GM12878 (cell line): ENCODE data around the gene KCNIP3. TPM values are rescaled to one million over a fixed set of nuclear protein-coding genes. Genes with fewer than 3 reads are reported as not detected.

ENCODE experiments used
- ATAC-seq: fragments of 200-7000 bp; cut with Tn5 transposase; 3 replicates; pipeline ENCODE4 v1.9.1; 2020; ENCODE audit warnings: mild to moderate bottlenecking, moderate library complexity
- BruUV-seq: library from RNA; stranded (reverse); fragments of 400-500 nt; replicated peaks from 2 replicates; lab custom pipeline; 2021; lab: Mats Ljungman, UMichigan
- CTCF ChIA-PET: fragments of 300-600 bp; sonication (Branson Sonifier 250); formaldehyde crosslinking; extraction: SDS; loops from one replicate; lab custom pipeline; 2021; ENCODE audit warnings: inconsistent platforms; lab: Yijun Ruan, JAX
- POLR2A ChIA-PET: fragments of 350-600 bp; formaldehyde crosslinking; extraction: SDS; loops from one replicate; lab custom pipeline; 2021; ENCODE audit warnings: inconsistent platforms; lab: Charles Lee
- RAD21 ChIA-PET: fragments of 300-600 bp; sonication (Branson Sonifier 250); formaldehyde crosslinking; loops from one replicate; lab custom pipeline; 2023; ENCODE audit warnings: antibody characterized with exemption; ENCODE audit not compliant: unreplicated experiment; lab: Charles Lee
- SMC1A ChIA-PET: fragments of 300-600 bp; sonication (Branson Sonifier 250); formaldehyde crosslinking; loops from one replicate; lab custom pipeline; 2023; ENCODE audit not compliant: unreplicated experiment, uncharacterized antibody; lab: Charles Lee
- DNase-seq: peaks from one replicate; pipeline ENCODE4 v3.0.0-alpha.2; 2011; ENCODE audit warnings: low read depth, low spot score
- FAIRE-seq: peaks from 3 replicates; lab custom pipeline; 2011; peaks lifted over from hg19 to GRCh38; lab: Jason Lieb, UNC
- H2AFZ ChIP-seq: 2 replicates; pipeline ENCODE4 v1.6.0; 2011; ENCODE audit warnings: low read depth, low read length, control low read depth; ENCODE audit not compliant: control insufficient read depth
- H3K27ac ChIP-seq: 2 replicates; pipeline ENCODE4 v1.5.1; 2011; ENCODE audit warnings: control low read depth; ENCODE audit not compliant: control insufficient read depth, insufficient read depth
- H3K27me3 ChIP-seq, 2 experiments: replicated peaks in 1 of 2; 2 replicates each; pipeline versions ENCODE4 v1.6.0 to v1.6.1; 2011; ENCODE audit warnings: low read length in 1 of 2; ENCODE audit not compliant: control insufficient read depth in 2 of 2, insufficient read depth in 2 of 2
- H3K36me3 ChIP-seq, 2 experiments: 2 replicates each; pipeline ENCODE4 v1.5.1; 2011; ENCODE audit warnings: low read length in 1 of 2; ENCODE audit not compliant: control insufficient read depth in 2 of 2, insufficient read depth in 2 of 2
- H3K4me1 ChIP-seq: 2 replicates; pipeline ENCODE4 v1.6.1; 2011; ENCODE audit warnings: mild to moderate bottlenecking, low read length, moderate library complexity, mixed read lengths; ENCODE audit not compliant: control insufficient read depth, insufficient read depth
- H3K4me2 ChIP-seq: 2 replicates; pipeline ENCODE4 v1.6.0; 2011; ENCODE audit warnings: control low read depth; ENCODE audit not compliant: control insufficient read depth, insufficient read depth
- H3K4me3 ChIP-seq: fragments of 200-600 bp; sonication (generic); 2 replicates; pipeline ENCODE4 v1.5.1; 2016
- H3K79me2 ChIP-seq: 2 replicates; pipeline ENCODE4 v1.6.0; 2011; ENCODE audit warnings: low read length; ENCODE audit not compliant: control insufficient read depth, insufficient read depth
- H3K9ac ChIP-seq: 2 replicates; pipeline ENCODE4 v1.8.0; 2011; ENCODE audit warnings: low read length, control low read depth, mixed read lengths; ENCODE audit not compliant: control insufficient read depth, insufficient read depth
- H3K9me3 ChIP-seq: replicated peaks from 3 replicates; pipeline ENCODE4 v1.5.1; 2011; ENCODE audit warnings: mild to moderate bottlenecking, low read length; ENCODE audit not compliant: control insufficient read depth, insufficient read depth
- H4K20me1 ChIP-seq: 2 replicates; pipeline ENCODE4 v1.6.0; 2011; ENCODE audit not compliant: control insufficient read depth, insufficient read depth
- BCL11A ChIP-seq: IDR thresholded peaks from 2 replicates; pipeline ENCODE4 v1.6.1; 2011; ENCODE audit warnings: low read depth, low read length
- BCL3 ChIP-seq: IDR thresholded peaks from 2 replicates; pipeline ENCODE4 v1.6.1; 2011; ENCODE audit warnings: borderline replicate concordance, low read depth, mild to moderate bottlenecking, moderate library complexity, low read length; ENCODE audit not compliant: insufficient read depth, poor library complexity, severe bottlenecking
- EZH2 ChIP-seq: IDR thresholded peaks from 2 replicates; pipeline ENCODE4 v1.6.1; 2012; ENCODE audit warnings: low read depth, mild to moderate bottlenecking, control low read depth, inconsistent platforms, low read length, borderline replicate concordance; ENCODE audit not compliant: control insufficient read depth
- KLF5 ChIP-seq: fragments of 450-650 bp; IDR thresholded peaks from 2 replicates; pipeline ENCODE4 v1.6.1; 2014; ENCODE audit warnings: mild to moderate bottlenecking; ENCODE audit not compliant: partially characterized antibody
- MTA3 ChIP-seq: IDR thresholded peaks from 2 replicates; pipeline ENCODE4 v1.6.1; 2012; ENCODE audit warnings: low read length, inconsistent platforms, borderline replicate concordance
- MYB ChIP-seq: fragments of 150-350 bp; IDR thresholded peaks from 2 replicates; pipeline ENCODE4 v1.6.1; 2014; ENCODE audit warnings: mild to moderate bottlenecking, low read depth, low read length, borderline replicate concordance
- POLR2AphosphoS5 ChIP-seq: IDR thresholded peaks from 2 replicates; pipeline ENCODE4 v1.6.1; 2011; ENCODE audit warnings: mild to moderate bottlenecking, low read length, inconsistent platforms
- SMAD1 ChIP-seq: fragments of 450-650 bp; IDR thresholded peaks from 2 replicates; pipeline ENCODE4 v1.6.1; 2018; ENCODE audit warnings: mild to moderate bottlenecking, low read depth; ENCODE audit not compliant: partially characterized antibody
- WGBS: methylation state at CpG from one replicate; pipeline ENCODE4 v1.1.6; 2016; ENCODE audit warnings: low lambda C conversion rate; ENCODE audit not compliant: insufficient replicate concordance, insufficient coverage; ENCODE audit errors: missing lambda C conversion rate; 5-methylcytosine and 5-hydroxymethylcytosine counted together
- in situ Hi-C: fragments of 300-500 bp; cut with MboI; formaldehyde crosslinking; loops from 9 replicates; pipeline ENCODE4 v1.14.3; 2018; ENCODE audit warnings: mixed read lengths
- intact Hi-C: fragments of 100-400 bp; cut with micrococcal nuclease; formaldehyde crosslinking; loops from one replicate; pipeline ENCODE4 v1.14.2; 2022; ENCODE audit not compliant: unreplicated experiment
- polyA plus RNA-seq, 11 experiments: library from polyadenylated mRNA; depleted of rRNA in 4 of 11; unstranded in 6 of 11; stranded (reverse) in 5 of 11; fragments of >200 nt; fragmentation: Nextera tagmentation in 4 of 11; fragmentation: Illumina TruSeq in 1 of 11; extraction: Ambion mirVana in 4 of 11; extraction: Trizol in 1 of 11; gene quantifications; 1 replicate in 1 of 11; 2 replicates in 10 of 11; pipeline versions ENCODE4 v1.2.1 to v1.2.3, GENCODE V29; 2011 to 2016; ENCODE audit warnings: inconsistent platforms in 2 of 11, missing spikeins in 2 of 11, low read depth in 1 of 11
- total RNA-seq, 4 experiments: library from RNA; depleted of rRNA in 3 of 4; stranded (reverse); fragments of >200 nt in 3 of 4; fragmentation: Illumina TruSeq in 1 of 4; extraction: Trizol in 1 of 4; gene quantifications; 2 replicates each; pipeline versions ENCODE4 v1.2.1 to v1.2.3, GENCODE V29; 2013 to 2021
- TF ChIP-seq, protein P1 (sequence below): fragments of 450-650 bp; IDR thresholded peaks from 2 replicates; pipeline ENCODE4 v1.6.1; 2017; ENCODE audit warnings: antibody characterized with exemption, mild to moderate bottlenecking, moderate library complexity
- TF ChIP-seq, protein P2 (sequence below): fragments of 450-650 bp; conservative IDR thresholded peaks from 2 replicates; pipeline ENCODE4 v1.6.1; 2017; ENCODE audit warnings: mild to moderate bottlenecking, moderate library complexity

Gene KCNIP3
- total and polyA plus RNA-seq, 10 of the 15 experiments (the other 5 are each of a cell fraction or from before 2014, with no cell fraction given), result not detected

- TF ChIP-seq POLR2AphosphoS5 (no peak), BCL11A (no peak), MYB (no peak), MTA3 (no peak), EZH2 (no peak)
- TF ChIP-seq, all 136 proteins: peak for 0
Observed at GRCh38 chr2:95307036-95307435, 9.9 kb downstream of the KCNIP3 start (continued).

DNA sequence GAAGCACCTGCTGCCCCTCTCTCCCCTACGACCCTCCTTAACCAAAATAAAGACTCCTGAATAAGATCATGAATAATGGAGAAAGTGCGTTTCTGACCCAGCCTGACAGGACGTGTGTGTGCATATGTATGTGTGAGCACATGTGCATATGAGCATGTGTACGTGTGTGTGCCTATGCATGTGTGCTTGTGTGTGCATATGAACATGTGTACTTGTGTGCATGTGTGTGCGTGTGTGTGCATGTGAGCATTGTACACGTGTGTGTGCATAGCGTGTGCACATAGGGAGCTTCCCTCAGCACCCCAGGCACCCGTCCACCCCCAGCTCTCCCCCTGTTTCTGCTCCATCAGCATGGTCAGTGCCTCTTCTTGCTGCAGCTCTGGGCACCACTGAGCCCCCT is 10.7 kb downstream of the KCNIP3 start:
- ChIA-PET CTCF (no interaction called here), RAD21 (no interaction called here), POLR2A (no interaction called here), SMC1A (no interaction called here)
- no peak overlapping the region for H3K9ac ChIP-seq
- TF ChIP-seq BCL3 (peak; percentile 19), SMAD1 (no peak), KLF5 (no peak)
- TF ChIP-seq, protein P1, sequence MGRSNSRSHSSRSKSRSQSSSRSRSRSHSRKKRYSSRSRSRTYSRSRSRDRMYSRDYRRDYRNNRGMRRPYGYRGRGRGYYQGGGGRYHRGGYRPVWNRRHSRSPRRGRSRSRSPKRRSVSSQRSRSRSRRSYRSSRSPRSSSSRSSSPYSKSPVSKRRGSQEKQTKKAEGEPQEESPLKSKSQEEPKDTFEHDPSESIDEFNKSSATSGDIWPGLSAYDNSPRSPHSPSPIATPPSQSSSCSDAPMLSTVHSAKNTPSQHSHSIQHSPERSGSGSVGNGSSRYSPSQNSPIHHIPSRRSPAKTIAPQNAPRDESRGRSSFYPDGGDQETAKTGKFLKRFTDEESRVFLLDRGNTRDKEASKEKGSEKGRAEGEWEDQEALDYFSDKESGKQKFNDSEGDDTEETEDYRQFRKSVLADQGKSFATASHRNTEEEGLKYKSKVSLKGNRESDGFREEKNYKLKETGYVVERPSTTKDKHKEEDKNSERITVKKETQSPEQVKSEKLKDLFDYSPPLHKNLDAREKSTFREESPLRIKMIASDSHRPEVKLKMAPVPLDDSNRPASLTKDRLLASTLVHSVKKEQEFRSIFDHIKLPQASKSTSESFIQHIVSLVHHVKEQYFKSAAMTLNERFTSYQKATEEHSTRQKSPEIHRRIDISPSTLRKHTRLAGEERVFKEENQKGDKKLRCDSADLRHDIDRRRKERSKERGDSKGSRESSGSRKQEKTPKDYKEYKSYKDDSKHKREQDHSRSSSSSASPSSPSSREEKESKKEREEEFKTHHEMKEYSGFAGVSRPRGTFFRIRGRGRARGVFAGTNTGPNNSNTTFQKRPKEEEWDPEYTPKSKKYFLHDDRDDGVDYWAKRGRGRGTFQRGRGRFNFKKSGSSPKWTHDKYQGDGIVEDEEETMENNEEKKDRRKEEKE, result no peak
- TF ChIP-seq, protein P2, sequence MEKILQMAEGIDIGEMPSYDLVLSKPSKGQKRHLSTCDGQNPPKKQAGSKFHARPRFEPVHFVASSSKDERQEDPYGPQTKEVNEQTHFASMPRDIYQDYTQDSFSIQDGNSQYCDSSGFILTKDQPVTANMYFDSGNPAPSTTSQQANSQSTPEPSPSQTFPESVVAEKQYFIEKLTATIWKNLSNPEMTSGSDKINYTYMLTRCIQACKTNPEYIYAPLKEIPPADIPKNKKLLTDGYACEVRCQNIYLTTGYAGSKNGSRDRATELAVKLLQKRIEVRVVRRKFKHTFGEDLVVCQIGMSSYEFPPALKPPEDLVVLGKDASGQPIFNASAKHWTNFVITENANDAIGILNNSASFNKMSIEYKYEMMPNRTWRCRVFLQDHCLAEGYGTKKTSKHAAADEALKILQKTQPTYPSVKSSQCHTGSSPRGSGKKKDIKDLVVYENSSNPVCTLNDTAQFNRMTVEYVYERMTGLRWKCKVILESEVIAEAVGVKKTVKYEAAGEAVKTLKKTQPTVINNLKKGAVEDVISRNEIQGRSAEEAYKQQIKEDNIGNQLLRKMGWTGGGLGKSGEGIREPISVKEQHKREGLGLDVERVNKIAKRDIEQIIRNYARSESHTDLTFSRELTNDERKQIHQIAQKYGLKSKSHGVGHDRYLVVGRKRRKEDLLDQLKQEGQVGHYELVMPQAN, result no peak
- H3K9me3 ChIP-seq, result no peaks in the 10 kb centered on the region
- WGBS, result 21% methylated on average over 8 of the region's 8 CpGs
- no peak for ATAC-seq
- no peak overlapping the region for H3K4me3 ChIP-seq
- in situ Hi-C loops (no loop called here), intact Hi-C loops (no loop called here)
- no peaks in the 10 kb centered on the region for H3K79me2 ChIP-seq
- H2AFZ ChIP-seq, result no peak overlapping the region
- no peaks in the 10 kb centered on the region for H3K4me1 ChIP-seq
- H3K4me2 ChIP-seq, result no peak overlapping the region
- BruUV-seq, result no TSS peak
- no peak overlapping the region for H3K27ac ChIP-seq
- no peak for DNase-seq
- no peaks in the 10 kb centered on the region; a peak in 2 of 4 replicates for H3K27me3 ChIP-seq
- no peaks in the 10 kb centered on the region for H3K36me3 ChIP-seq
- no peak for FAIRE-seq
- H4K20me1 ChIP-seq, result no peaks in the 10 kb centered on the region; the same call in 1 of the 2 replicates
